Lung (tissue), 12 donors: ENCODE data around the gene PPP2R5C. TPM values are rescaled to one million over a fixed set of nuclear protein-coding genes. Genes with fewer than 3 reads are reported as not detected.

Source experiments
- ATAC-seq: fragments of 200-7000 bp; cut with Tn5 transposase; one replicate; pipeline ENCODE4 v1.9.1; 2020; ENCODE audit warnings: moderate number of reproducible peaks; ENCODE audit not compliant: insufficient read depth, low FRiP score
- DNase-seq, 3 donors: peaks; one replicate each; pipeline ENCODE4 v3.0.0-alpha.2; 2013 to 2017
- H3K27ac ChIP-seq, 2 donors: one replicate each; pipeline ENCODE4 v1.5.1; 2013; ENCODE audit warnings: mild to moderate bottlenecking in 2 of 2, moderate library complexity in 2 of 2, control low read depth in 1 of 2, inconsistent platforms in 1 of 2, low read depth in 1 of 2, low read length in 1 of 2
- H3K27me3 ChIP-seq, 3 donors: one replicate each; pipeline ENCODE4 v1.5.1; 2013; ENCODE audit warnings: low read length in 2 of 3; ENCODE audit not compliant: control insufficient read depth in 3 of 3, insufficient read depth in 3 of 3
- H3K36me3 ChIP-seq, 4 donors: one replicate each; pipeline ENCODE4 v1.5.1; 2013; ENCODE audit warnings: low read length in 4 of 4, mild to moderate bottlenecking in 1 of 4, moderate library complexity in 1 of 4; ENCODE audit not compliant: control insufficient read depth in 4 of 4, insufficient read depth in 4 of 4
- H3K4me1 ChIP-seq, 5 donors: one replicate each; pipeline ENCODE4 v1.5.1; 2013; ENCODE audit warnings: low read length in 5 of 5, mild to moderate bottlenecking in 2 of 5, moderate library complexity in 1 of 5; ENCODE audit not compliant: control insufficient read depth in 5 of 5, insufficient read depth in 5 of 5
- H3K4me3 ChIP-seq: one replicate; pipeline ENCODE4 v1.5.1; 2013; ENCODE audit warnings: mild to moderate bottlenecking, control low read depth, moderate library complexity
- H3K9ac ChIP-seq, 2 donors: one replicate each; pipeline ENCODE4 v1.5.1; 2013; ENCODE audit warnings: low read length in 2 of 2, control low read depth in 1 of 2; ENCODE audit not compliant: insufficient read depth in 1 of 2
- H3K9me3 ChIP-seq, 4 donors: one replicate each; pipeline ENCODE4 v1.5.1; 2013; ENCODE audit warnings: low read length in 3 of 4, mild to moderate bottlenecking in 1 of 4, moderate library complexity in 1 of 4; ENCODE audit not compliant: control insufficient read depth in 4 of 4, insufficient read depth in 3 of 4
- WGBS, 2 donors: extraction: QIAGEN DNeasy Blood & Tissue Kit; methylation state at CpG; one replicate each; pipeline ENCODE4 v1.1.7; 2013; 5-methylcytosine and 5-hydroxymethylcytosine counted together
- polyA plus RNA-seq, 2 donors: library from polyadenylated mRNA; stranded (reverse); fragments of 200-250 nt; gene quantifications; one replicate each; pipeline ENCODE4 v1.2.1, GENCODE V29; 2013
- total RNA-seq, 2 donors: library from RNA; depleted of rRNA in 1 of 2; stranded (reverse); fragments of >200 nt in 1 of 2; gene quantifications; one replicate each; pipeline ENCODE4 v1.2.1, GENCODE V29; 2014 to 2021
- TF ChIP-seq, protein P1 (sequence below): IDR thresholded peaks from 2 replicates; pipeline ENCODE4 v1.5.1; 2012; ENCODE audit warnings: mild to moderate bottlenecking; ENCODE audit errors: control extremely low read depth, extremely low read depth
- donor health status: control.
- donor health status: control.
- donor health status: Bipolar disorder and iron deficiency.
- donor health status: healthy.
- donor health status: DM: yes; HTN: yes; CAD: no.

PPP2R5C gene
- total and polyA plus RNA-seq, 4 donors, result 66.6 to 180 (median 126) TPM

- no peak overlapping the region for H3K9ac ChIP-seq
- WGBS, 2 donors, result 81 to 85% methylated on average over 3 of the region's 3 CpGs
- TF ChIP-seq, protein P1, sequence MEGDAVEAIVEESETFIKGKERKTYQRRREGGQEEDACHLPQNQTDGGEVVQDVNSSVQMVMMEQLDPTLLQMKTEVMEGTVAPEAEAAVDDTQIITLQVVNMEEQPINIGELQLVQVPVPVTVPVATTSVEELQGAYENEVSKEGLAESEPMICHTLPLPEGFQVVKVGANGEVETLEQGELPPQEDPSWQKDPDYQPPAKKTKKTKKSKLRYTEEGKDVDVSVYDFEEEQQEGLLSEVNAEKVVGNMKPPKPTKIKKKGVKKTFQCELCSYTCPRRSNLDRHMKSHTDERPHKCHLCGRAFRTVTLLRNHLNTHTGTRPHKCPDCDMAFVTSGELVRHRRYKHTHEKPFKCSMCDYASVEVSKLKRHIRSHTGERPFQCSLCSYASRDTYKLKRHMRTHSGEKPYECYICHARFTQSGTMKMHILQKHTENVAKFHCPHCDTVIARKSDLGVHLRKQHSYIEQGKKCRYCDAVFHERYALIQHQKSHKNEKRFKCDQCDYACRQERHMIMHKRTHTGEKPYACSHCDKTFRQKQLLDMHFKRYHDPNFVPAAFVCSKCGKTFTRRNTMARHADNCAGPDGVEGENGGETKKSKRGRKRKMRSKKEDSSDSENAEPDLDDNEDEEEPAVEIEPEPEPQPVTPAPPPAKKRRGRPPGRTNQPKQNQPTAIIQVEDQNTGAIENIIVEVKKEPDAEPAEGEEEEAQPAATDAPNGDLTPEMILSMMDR, result no peak
- DNase-seq (no peak), ATAC-seq (no peak)
- H3K9me3 ChIP-seq, result no peaks in the 10 kb centered on the region
- H3K27ac ChIP-seq, result peak overlapping the region; percentile 5 to 87
- H3K4me3 ChIP-seq, result no peak overlapping the region
- no peaks in the 10 kb centered on the region for H3K36me3 ChIP-seq
- H3K27me3 ChIP-seq, result no peaks in the 10 kb centered on the region
- peaks cover 0 to 6% (median 0%) of the 10 kb centered on the region in 5 donors for H3K4me1 ChIP-seq
Measured at GRCh38 chr14:101730626-101731186, 30.8 kb upstream of the PPP2R5C start.

- no peak overlapping the region for H3K9ac ChIP-seq
- TF ChIP-seq, protein P1, result no peak
- WGBS, 2 donors, result 12 to 14% methylated on average over 16 of the region's 16 CpGs
- no peak overlapping the region for H3K4me3 ChIP-seq
- H3K4me1 ChIP-seq, result peaks cover 0 to 6% (median 0%) of the 10 kb centered on the region in 5 donors
- no peaks in the 10 kb centered on the region for H3K27me3 ChIP-seq
- H3K36me3 ChIP-seq, result no peaks in the 10 kb centered on the region
- peak; percentile 21 to 50 (median 32) for DNase-seq
- ATAC-seq, result peak; percentile 90
- peak overlapping the region; percentile 5 to 87 for H3K27ac ChIP-seq
- H3K9me3 ChIP-seq, result no peaks in the 10 kb centered on the region
Measured at GRCh38 chr14:101731187-101732080, 30.1 kb upstream of the PPP2R5C start.

DNA sequence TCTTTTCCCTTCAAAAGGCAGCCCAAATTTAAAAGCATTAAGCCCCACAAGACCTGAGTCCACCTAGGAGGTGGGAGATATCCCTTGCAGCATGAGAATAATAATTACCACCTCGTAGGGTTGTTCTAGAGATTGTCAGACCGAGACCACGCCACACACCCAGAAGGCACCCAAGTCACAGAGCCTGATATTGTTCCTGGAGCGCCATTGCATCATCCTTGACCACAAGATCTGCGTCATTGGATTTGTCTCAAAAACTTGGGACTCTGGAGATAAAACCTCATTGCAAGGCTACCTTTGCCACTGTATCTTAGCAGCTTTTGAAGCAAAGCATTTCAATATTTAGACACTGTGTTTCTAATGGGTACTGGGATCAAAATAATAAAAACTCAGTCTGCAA lies 29.4 kb upstream of the PPP2R5C start:
- DNase-seq (no peak), ATAC-seq (no peak)
- WGBS, 2 donors, result 59 to 83% methylated on average over 5 of the region's 5 CpGs
- H3K4me3 ChIP-seq, result no peak overlapping the region
- H3K4me1 ChIP-seq, result peaks cover 0 to 6% (median 0%) of the 10 kb centered on the region in 5 donors
- TF ChIP-seq, protein P1, result no peak
- peak overlapping the region in 1 of 2 donors; percentile 87 for H3K27ac ChIP-seq
- no peak overlapping the region for H3K9ac ChIP-seq
- H3K36me3 ChIP-seq, result no peaks in the 10 kb centered on the region
- H3K9me3 ChIP-seq, result no peaks in the 10 kb centered on the region
- no peaks in the 10 kb centered on the region for H3K27me3 ChIP-seq
